CD14-positive monocyte (primary cell): ENCODE data around the gene IFIT5. TPM values are rescaled to one million over a fixed set of nuclear protein-coding genes. Genes with fewer than 3 reads are reported as not detected.

Source experiments
- DNase-seq, 3 donors: peaks; one replicate each; pipeline ENCODE4 v3.0.0-alpha.2; 2011 to 2022
- H2AFZ ChIP-seq: 2 replicates; pipeline ENCODE4 v1.6.0; 2012; ENCODE audit warnings: mild to moderate bottlenecking, low read depth, low read length, inconsistent platforms; ENCODE audit not compliant: insufficient read depth, poor library complexity, severe bottlenecking
- H3K27ac ChIP-seq, 2 donors: 1 replicate in 1 of 2; 2 replicates in 1 of 2; pipeline ENCODE4 v1.5.1; 2012 to 2013; ENCODE audit warnings: low read length in 2 of 2, control low read depth in 1 of 2, inconsistent platforms in 1 of 2, low read depth in 1 of 2, mild to moderate bottlenecking in 1 of 2
- H3K27me3 ChIP-seq, 2 donors: one replicate each; pipeline versions ENCODE4 v1.6.0 to v1.6.1; 2011 to 2013; ENCODE audit warnings: low read length in 2 of 2; ENCODE audit not compliant: control insufficient read depth in 2 of 2, insufficient read depth in 2 of 2
- H3K36me3 ChIP-seq, 2 donors: replicated peaks in 1 of 2; 1 replicate in 1 of 2; 2 replicates in 1 of 2; pipeline versions ENCODE4 v1.5.1 to v1.6.1; 2012 to 2013; ENCODE audit warnings: low read length in 2 of 2, control low read depth in 1 of 2, inconsistent platforms in 1 of 2, mild to moderate bottlenecking in 1 of 2; ENCODE audit not compliant: insufficient read depth in 2 of 2, control insufficient read depth in 1 of 2
- H3K4me1 ChIP-seq, 2 donors: 1 replicate in 1 of 2; 2 replicates in 1 of 2; pipeline versions ENCODE4 v1.5.1 to v1.6.1; 2012 to 2013; ENCODE audit warnings: low read length in 2 of 2, control low read depth in 1 of 2, inconsistent platforms in 1 of 2, mild to moderate bottlenecking in 1 of 2, moderate library complexity in 1 of 2; ENCODE audit not compliant: insufficient read depth in 2 of 2, control insufficient read depth in 1 of 2
- H3K4me2 ChIP-seq: replicated peaks from 2 replicates; pipeline ENCODE3; 2012; ENCODE audit warnings: low read length, moderate library complexity, mild to moderate bottlenecking; ENCODE audit not compliant: poor library complexity, severe bottlenecking; ENCODE audit errors: extremely low read depth
- H3K4me3 ChIP-seq, 3 experiments: fragments of 200-600 bp in 1 of 3; sonication (generic) in 1 of 3; replicated peaks in 1 of 3; 1 replicate in 2 of 3; 2 replicates in 1 of 3; pipeline ENCODE4 v1.5.1; 2011 to 2013; ENCODE audit warnings: low read length in 3 of 3, mild to moderate bottlenecking in 3 of 3, control low read depth in 2 of 3, low read depth in 2 of 3, inconsistent platforms in 1 of 3, moderate library complexity in 1 of 3
- H3K79me2 ChIP-seq: 2 replicates; pipeline ENCODE4 v1.6.0; 2012; ENCODE audit warnings: mild to moderate bottlenecking, control low read depth, inconsistent platforms, low read length, moderate library complexity; ENCODE audit not compliant: insufficient read depth
- H3K9ac ChIP-seq: 2 replicates; pipeline ENCODE4 v1.6.0; 2017; ENCODE audit warnings: low read length, mild to moderate bottlenecking; ENCODE audit not compliant: insufficient read depth, poor library complexity, severe bottlenecking
- H3K9me3 ChIP-seq, 2 donors: replicated peaks in 1 of 2; 1 replicate in 1 of 2; 2 replicates in 1 of 2; pipeline versions ENCODE4 v1.5.1 to v1.6.1; 2012 to 2013; ENCODE audit warnings: low read length in 2 of 2, control low read depth in 1 of 2; ENCODE audit not compliant: control insufficient read depth in 1 of 2, insufficient read depth in 1 of 2
- H4K20me1 ChIP-seq: 2 replicates; pipeline ENCODE4 v1.6.0; 2012; ENCODE audit warnings: mild to moderate bottlenecking, low read length, control low read depth, moderate library complexity; ENCODE audit not compliant: insufficient read depth
- H3K27ac Mint-ChIP-seq, 7 donors: one replicate each; pipeline ENCODE4 v1.8.0; 2020; ENCODE audit warnings: mild to moderate bottlenecking in 7 of 7, mixed read lengths in 7 of 7, moderate library complexity in 6 of 7, inconsistent platforms in 2 of 7
- H3K27me3 Mint-ChIP-seq, 3 donors: one replicate each; pipeline ENCODE4 v1.8.0; 2021 to 2022; ENCODE audit warnings: low read depth in 3 of 3, mild to moderate bottlenecking in 3 of 3, mixed read lengths in 3 of 3, moderate library complexity in 3 of 3, inconsistent platforms in 1 of 3
- H3K36me3 Mint-ChIP-seq, 2 donors: one replicate each; pipeline ENCODE4 v1.8.0; 2020; ENCODE audit warnings: mixed read lengths in 2 of 2, inconsistent platforms in 1 of 2, mild to moderate bottlenecking in 1 of 2
- H3K4me1 Mint-ChIP-seq: one replicate; pipeline ENCODE4 v1.8.0; 2020; ENCODE audit warnings: mild to moderate bottlenecking, mixed read lengths
- H3K4me3 Mint-ChIP-seq, 2 donors: one replicate each; pipeline ENCODE4 v1.8.0; 2020; ENCODE audit warnings: mild to moderate bottlenecking in 2 of 2, mixed read lengths in 2 of 2, moderate library complexity in 1 of 2
- H3K9me3 Mint-ChIP-seq, 7 donors: one replicate each; pipeline ENCODE4 v1.8.0; 2020 to 2022; ENCODE audit warnings: mixed read lengths in 7 of 7, mild to moderate bottlenecking in 6 of 7, moderate library complexity in 6 of 7, inconsistent platforms in 2 of 7
- WGBS: methylation state at CpG from one replicate; pipeline ENCODE4 v1.1.5; 2013; ENCODE audit warnings: missing lambda C conversion rate; ENCODE audit not compliant: insufficient coverage; 5-methylcytosine and 5-hydroxymethylcytosine counted together
- intact Hi-C, 2 donors: fragments of 100-400 bp; cut with micrococcal nuclease; formaldehyde crosslinking; loops; one replicate each; pipeline versions ENCODE4 v1.15.0 to v1.15.1; 2023
- polyA plus RNA-seq, 3 donors: library from polyadenylated mRNA; depleted of rRNA in 1 of 3; unstranded in 2 of 3; stranded (reverse) in 1 of 3; fragments of 300-500 nt in 2 of 3; fragments of >200 nt in 1 of 3; fragmentation: Illumina TruSeq in 2 of 3; gene quantifications; 1 replicate in 2 of 3; 2 replicates in 1 of 3; pipeline ENCODE4 v1.2.3, GENCODE V29; 2012 to 2021
- TF ChIP-seq, protein P1 (sequence below): fragments of 200-600 bp; IDR thresholded peaks from one replicate; pipeline ENCODE4 v1.8.0; 2022; ENCODE audit warnings: antibody characterized with exemption, mild to moderate bottlenecking

Gene IFIT5
- polyA plus RNA-seq, 3 donors: 2.4 to 8.0 (median 5.8) TPM

DNA sequence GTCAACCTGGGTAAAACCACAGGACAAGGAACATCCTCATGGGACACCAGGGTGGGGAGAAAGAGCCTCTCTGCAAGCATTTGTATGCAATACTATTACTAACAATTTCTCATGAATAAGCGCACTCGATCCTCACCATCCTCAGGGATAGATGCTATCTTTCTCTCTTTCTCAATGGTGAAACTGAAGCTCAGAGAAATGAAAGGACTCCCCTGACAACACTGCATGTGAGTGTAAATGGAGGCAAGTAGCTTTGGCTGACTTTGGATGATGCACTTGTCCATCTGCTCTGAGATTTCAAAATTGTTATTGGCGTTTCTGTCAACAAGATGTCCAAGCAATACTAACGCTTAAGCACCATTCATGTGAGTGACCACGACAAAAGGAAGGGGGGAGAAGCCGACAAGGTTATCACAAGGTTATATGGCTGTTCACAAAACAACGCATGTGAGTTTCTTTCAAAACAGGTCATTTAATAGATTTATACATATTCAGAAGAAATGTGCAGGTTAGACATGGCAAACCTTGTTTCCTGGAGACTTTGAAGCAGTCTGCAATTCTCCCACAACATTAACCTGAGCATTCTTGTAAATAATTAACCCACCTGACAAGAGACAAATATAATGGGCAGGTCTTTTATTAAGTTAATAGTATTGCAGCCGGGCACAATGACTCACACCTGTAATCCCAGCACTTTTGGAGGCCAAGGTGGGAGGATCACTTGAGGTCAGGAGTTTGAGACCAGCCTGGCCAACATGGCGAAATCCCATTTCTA, 54.0 kb downstream of the IFIT5 start:
- H3K27me3 Mint-ChIP-seq: peaks cover 0 to 3% (median 2%) of the 10 kb centered on the region in 3 donors
- H3K27ac ChIP-seq: no peak overlapping the region
- no peaks in the 10 kb centered on the region for H4K20me1 ChIP-seq
- no peaks in the 10 kb centered on the region for H3K9me3 Mint-ChIP-seq
- H3K36me3 ChIP-seq: no peaks in the 10 kb centered on the region
- peaks cover 9% of the 10 kb centered on the region for H3K4me1 Mint-ChIP-seq
- H3K4me3 Mint-ChIP-seq: no peak overlapping the region
- no peak overlapping the region for H3K27ac Mint-ChIP-seq
- intact Hi-C loops: no loop called here
- H3K79me2 ChIP-seq: no peaks in the 10 kb centered on the region
- no peaks in the 10 kb centered on the region for H3K27me3 ChIP-seq
- H3K36me3 Mint-ChIP-seq: no peaks in the 10 kb centered on the region
- no peaks in the 10 kb centered on the region for H3K9me3 ChIP-seq
- WGBS: 100% methylated on average over 2 of the region's 9 CpGs
- no peak overlapping the region for H3K4me3 ChIP-seq
- no peak overlapping the region for H2AFZ ChIP-seq
- TF ChIP-seq, protein P1, sequence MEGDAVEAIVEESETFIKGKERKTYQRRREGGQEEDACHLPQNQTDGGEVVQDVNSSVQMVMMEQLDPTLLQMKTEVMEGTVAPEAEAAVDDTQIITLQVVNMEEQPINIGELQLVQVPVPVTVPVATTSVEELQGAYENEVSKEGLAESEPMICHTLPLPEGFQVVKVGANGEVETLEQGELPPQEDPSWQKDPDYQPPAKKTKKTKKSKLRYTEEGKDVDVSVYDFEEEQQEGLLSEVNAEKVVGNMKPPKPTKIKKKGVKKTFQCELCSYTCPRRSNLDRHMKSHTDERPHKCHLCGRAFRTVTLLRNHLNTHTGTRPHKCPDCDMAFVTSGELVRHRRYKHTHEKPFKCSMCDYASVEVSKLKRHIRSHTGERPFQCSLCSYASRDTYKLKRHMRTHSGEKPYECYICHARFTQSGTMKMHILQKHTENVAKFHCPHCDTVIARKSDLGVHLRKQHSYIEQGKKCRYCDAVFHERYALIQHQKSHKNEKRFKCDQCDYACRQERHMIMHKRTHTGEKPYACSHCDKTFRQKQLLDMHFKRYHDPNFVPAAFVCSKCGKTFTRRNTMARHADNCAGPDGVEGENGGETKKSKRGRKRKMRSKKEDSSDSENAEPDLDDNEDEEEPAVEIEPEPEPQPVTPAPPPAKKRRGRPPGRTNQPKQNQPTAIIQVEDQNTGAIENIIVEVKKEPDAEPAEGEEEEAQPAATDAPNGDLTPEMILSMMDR: no peak
- no peak for DNase-seq
- no peak overlapping the region for H3K4me2 ChIP-seq
- H3K9ac ChIP-seq: no peak overlapping the region
- peaks cover 0 to 3% of the 10 kb centered on the region in 2 donors for H3K4me1 ChIP-seq

DNA sequence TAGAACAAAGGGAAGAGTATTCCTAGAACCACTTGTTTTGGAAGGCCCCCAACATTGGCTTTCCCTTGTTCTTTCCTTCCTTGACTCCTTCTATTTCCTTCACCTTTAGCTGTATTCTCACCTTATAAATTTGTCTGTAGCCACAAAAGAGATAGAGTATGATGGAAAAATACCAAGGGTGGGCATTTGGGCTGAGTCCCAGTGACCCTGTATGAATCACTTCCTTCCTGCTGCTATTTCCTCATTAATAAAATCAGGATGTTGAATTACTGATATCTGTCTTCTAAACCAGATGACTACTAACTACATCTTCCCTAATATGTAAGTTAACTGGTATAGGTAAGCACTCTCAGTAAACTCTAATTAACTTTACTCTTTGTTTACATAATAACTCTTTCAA, 55.1 kb downstream of the IFIT5 start:
- Histone ChIP-seq H3K9ac (no peak overlapping the region), H3K9me3 (no peaks in the 10 kb centered on the region), H3K27me3 (no peaks in the 10 kb centered on the region), H3K4me2 (no peak overlapping the region), H3K36me3 (no peaks in the 10 kb centered on the region), H3K79me2 (no peaks in the 10 kb centered on the region), H3K4me3 (no peak overlapping the region), H4K20me1 (no peaks in the 10 kb centered on the region), H3K27ac (no peak overlapping the region), H2AFZ (no peak overlapping the region), H3K4me1 (peaks cover 0 to 3% of the 10 kb centered on the region in 2 donors)
- Mint-ChIP-seq H3K36me3 (no peaks in the 10 kb centered on the region), H3K4me3 (no peak overlapping the region), H3K27me3 (peaks cover 3 to 6% (median 4%) of the 10 kb centered on the region in 3 donors), H3K4me1 (peaks cover 9% of the 10 kb centered on the region), H3K9me3 (no peaks in the 10 kb centered on the region), H3K27ac (no peak overlapping the region)
- peak in 2 of 3 donors; percentile 7 to 12 for DNase-seq
- TF ChIP-seq, protein P1: no peak
- intact Hi-C loops: no loop called here

Other genes with a start within 250 kb of the IFIT5 start
- 1 to 10 TPM in 1 of 3 donors, under 1 TPM in 1, not detected in 1; 0.09 to 1.2 TPM for gene CH25H, start 207.3 kb upstream of the IFIT5 start, polyA plus RNA-seq
- gene LIPA, start 162.8 kb upstream of the IFIT5 start, polyA plus RNA-seq: 100 to 1,000 TPM in 2 of 3 donors, 10 to 100 TPM in 1; 37.4 to 353 (median 289) TPM
- 10 to 100 TPM in 2 of 3 donors, 1 to 10 TPM in 1; 9.7 to 25.2 (median 15.5) TPM for gene IFIT2, start 112.5 kb upstream of the IFIT5 start, polyA plus RNA-seq
- 10 to 100 TPM; 13.8 to 38.0 (median 26.4) TPM for gene IFIT3, start 86.6 kb upstream of the IFIT5 start, polyA plus RNA-seq
- gene IFIT1B, start 36.5 kb upstream of the IFIT5 start, polyA plus RNA-seq: not detected
- gene IFIT1, start 21.9 kb upstream of the IFIT5 start, polyA plus RNA-seq: 10 to 100 TPM in 2 of 3 donors, 1 to 10 TPM in 1; 4.8 to 17.1 (median 12.1) TPM
- gene SLC16A12, start 121.0 kb downstream of the IFIT5 start, polyA plus RNA-seq: under 1 TPM in 1 of 3 donors, not detected in 2; 0.04 TPM
- under 1 TPM; 0.31 to 0.67 (median 0.61) TPM for gene PANK1, start 230.7 kb downstream of the IFIT5 start, polyA plus RNA-seq